Activated CD8-positive, alpha-beta memory T cell treated with anti-CD3 and anti-CD28 coated beads for 36 hours (primary cell): ENCODE measurements around the gene LTC4S. TPM values are rescaled to one million over a fixed set of nuclear protein-coding genes. Genes with fewer than 3 reads are reported as not detected.

ENCODE experiments used
- CTCF ChIA-PET: fragments of 350-600 bp; sonication (Branson Sonifier 250); formaldehyde crosslinking; loops from one replicate; lab custom pipeline; 2021; ENCODE audit warnings: antibody characterized with exemption; lab: Charles Lee
- POLR2A ChIA-PET: fragments of 350-600 bp; sonication (Branson Sonifier 250); formaldehyde crosslinking; loops from one replicate; lab custom pipeline; 2021; ENCODE audit warnings: antibody characterized with exemption; lab: Charles Lee
- total RNA-seq, 2 experiments: library from RNA; stranded (reverse); gene quantifications; one replicate each; pipeline ENCODE4 v1.2.3, GENCODE V29; 2021

The LTC4S gene
- total RNA-seq, 2 experiments from 2014 or later = 0.55 to 0.65 TPM

- ChIA-PET CTCF (interaction anchor here (0.6 kb wide), 1 partner anchor 15 kb away, joined by 3 read pairs; no protein-coding TSS in a partner anchor), POLR2A (interaction anchor here (0.6 to 0.7 kb wide), 3 partner anchors 20 to 22 kb away, joined by 3 to 11 read pairs (median 3); no protein-coding TSS in a partner anchor)
Observed at GRCh38 chr5:179816796-179817469, 23.1 kb downstream of the LTC4S start.

GRCh38 chr5:179817470-179817840, 23.7 kb downstream of the LTC4S start:
- POLR2A ChIA-PET = interaction anchor here (0.5 to 0.7 kb wide), 4 partner anchors 21 to 156 kb away, joined by 3 to 11 read pairs (median 3); no protein-coding TSS in a partner anchor
- CTCF ChIA-PET = interaction anchor here (0.6 kb wide), 2 partner anchors 10 to 16 kb away, joined by 3 to 4 read pairs; no protein-coding TSS in a partner anchor

GRCh38 chr5:179817890-179818745, 24.3 kb downstream of the LTC4S start:
- CTCF ChIA-PET = interaction anchor here (0.6 to 3.3 kb wide), 3 partner anchors 9 to 22 kb away, joined by 4 to 13 read pairs (median 4); no protein-coding TSS in a partner anchor
- POLR2A ChIA-PET = interaction anchor here (0.5 to 0.7 kb wide), 5 partner anchors 17 to 157 kb away, joined by 3 to 11 read pairs (median 3); no protein-coding TSS in a partner anchor

- CTCF ChIA-PET = interaction anchor here (1.4 to 3.3 kb wide), 4 partner anchors 10 to 22 kb away, joined by 3 to 13 read pairs (median 4); no protein-coding TSS in a partner anchor
- POLR2A ChIA-PET = interaction anchor here (0.7 to 1.5 kb wide), 2 partner anchors 13 to 21 kb away, joined by 3 read pairs; no protein-coding TSS in a partner anchor
Observed at GRCh38 chr5:179818746-179819295, 25.0 kb downstream of the LTC4S start.

- POLR2A ChIA-PET = interaction anchor here (0.7 to 1.5 kb wide), 6 partner anchors 14 to 86 kb away, joined by 3 read pairs; partner anchors contain the start of gene LTC4S
- CTCF ChIA-PET = interaction anchor here (1.4 to 3.3 kb wide), 4 partner anchors 9 to 23 kb away, joined by 3 to 13 read pairs (median 4); no protein-coding TSS in a partner anchor
Observed at GRCh38 chr5:179819296-179820126, 25.7 kb downstream of the LTC4S start.

- POLR2A ChIA-PET = interaction anchor here (0.5 to 1.5 kb wide), 7 partner anchors 14 to 87 kb away, joined by 3 to 4 read pairs (median 3); partner anchors contain the start of gene LTC4S
- CTCF ChIA-PET = interaction anchor here (1.4 to 3.3 kb wide), 3 partner anchors 9 to 18 kb away, joined by 3 to 13 read pairs (median 5); no protein-coding TSS in a partner anchor
Observed at GRCh38 chr5:179820127-179820482, 26.3 kb downstream of the LTC4S start.

GRCh38 chr5:179820483-179821297, 26.9 kb downstream of the LTC4S start, which contains the start of gene SQSTM1:
Gene SQSTM1, plus strand, starts transcription at chr5:179820905. Its CDS starts 32 bp downstream, at chr5:179820937.
- POLR2A ChIA-PET = interaction anchor here (0.5 to 1.5 kb wide), 6 partner anchors 15 to 87 kb away, joined by 3 to 4 read pairs (median 3); partner anchors contain the start of gene LTC4S
- CTCF ChIA-PET = interaction anchor here (2.0 to 3.3 kb wide), 2 partner anchors 15 to 18 kb away, joined by 5 to 13 read pairs; no protein-coding TSS in a partner anchor

GRCh38 chr5:179821298-179822058, 27.7 kb downstream of the LTC4S start:
- ChIA-PET CTCF (interaction anchor here (0.7 to 3.3 kb wide), 2 partner anchors 10 to 19 kb away, joined by 3 to 13 read pairs; no protein-coding TSS in a partner anchor), POLR2A (interaction anchor here (0.7 to 1.5 kb wide), 4 partner anchors 9 to 37 kb away, joined by 3 to 4 read pairs (median 4); partner anchors contain the start of genes LTC4S and MRNIP)

- CTCF ChIA-PET = interaction anchor here (0.5 to 0.7 kb wide), 2 partner anchors 11 to 157 kb away, joined by 3 read pairs; no protein-coding TSS in a partner anchor
- POLR2A ChIA-PET = interaction anchor here (0.7 to 0.9 kb wide), 2 partner anchors 9 to 37 kb away, joined by 3 to 4 read pairs; partner anchors contain the start of gene MRNIP
Observed at GRCh38 chr5:179822059-179822432, 28.3 kb downstream of the LTC4S start.

GRCh38 chr5:179822444-179822990, 28.7 kb downstream of the LTC4S start:
- ChIA-PET CTCF (interaction anchor here (0.5 to 0.7 kb wide), 3 partner anchors 11 to 444 kb away, joined by 3 to 4 read pairs (median 3); no protein-coding TSS in a partner anchor), POLR2A (interaction anchor here (0.7 to 0.9 kb wide), 2 partner anchors 8 to 36 kb away, joined by 3 to 4 read pairs; partner anchors contain the start of gene MRNIP)

- ChIA-PET CTCF (no interaction called here), POLR2A (no interaction called here)
Observed at GRCh38 chr5:179823937-179824744, 30.4 kb downstream of the LTC4S start.

GRCh38 chr5:179824745-179825112, 30.9 kb downstream of the LTC4S start:
- ChIA-PET CTCF (interaction anchor here (1.2 kb wide), 1 partner anchor 28 kb away, joined by 7 read pairs; no protein-coding TSS in a partner anchor), POLR2A (no interaction called here)

GRCh38 chr5:179825655-179826182, 31.9 kb downstream of the LTC4S start:
- ChIA-PET POLR2A (no interaction called here), CTCF (interaction anchor here (1.2 kb wide), 1 partner anchor 29 kb away, joined by 7 read pairs; no protein-coding TSS in a partner anchor)

- CTCF ChIA-PET = interaction anchor here (0.6 to 1.9 kb wide), 3 partner anchors 10 to 31 kb away, joined by 3 to 6 read pairs (median 4); no protein-coding TSS in a partner anchor
- POLR2A ChIA-PET = no interaction called here
Observed at GRCh38 chr5:179827680-179828079, 33.9 kb downstream of the LTC4S start.
